IPS-18c (cell line): ENCODE measurements around the gene CERT1.
"Not testable (repeated sequence)": the region's sequence is repeated elsewhere in the genome, so short reads cannot be mapped to it uniquely, and the experiment has no call there.

Experiments used
- H3K4me3 ChIP-seq: 2 replicates; pipeline ENCODE4 v1.7.0; 2013; ENCODE audit warnings: low read depth, mild to moderate bottlenecking, low read length, moderate library complexity; ENCODE audit not compliant: insufficient read depth
- H3K9me3 ChIP-seq: one replicate; pipeline ENCODE4 v1.6.1; 2013; ENCODE audit warnings: mild to moderate bottlenecking, low read length, moderate library complexity; ENCODE audit not compliant: control insufficient read depth, insufficient read depth

Gene CERT1

GRCh38 chr5:75511435-75512382 is at the start of gene CERT1, which contains the start of gene POLK:
Gene CERT1, minus strand, starts transcription at chr5:75511629. Its CDS starts 422 bp downstream, at chr5:75511207.
Gene POLK, plus strand, starts transcription at chr5:75511891.
- H3K4me3 ChIP-seq = peak within 1 kb of the TSS; percentile 98
- H3K9me3 ChIP-seq = no peaks in the 10 kb centered on the region

DNA sequence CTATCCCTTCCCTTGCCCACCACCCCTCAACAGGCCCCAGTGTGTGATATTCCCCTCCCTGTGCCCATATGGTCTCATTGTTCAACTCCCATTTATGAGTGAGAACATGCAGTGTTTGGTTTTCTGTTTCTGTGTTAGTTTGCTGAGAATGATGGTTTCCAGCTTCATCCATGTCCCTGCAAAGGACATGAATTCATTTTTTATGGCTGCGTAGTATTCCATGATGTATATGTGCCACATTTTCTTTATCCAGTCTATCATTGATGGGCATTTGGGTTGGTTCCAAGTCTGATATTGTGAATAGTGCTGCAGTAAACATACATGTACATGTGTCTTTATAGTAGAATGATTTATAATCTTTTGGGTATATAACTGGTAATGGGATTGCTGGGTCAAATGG is 49.2 kb upstream of the CERT1 start:
- H3K4me3 ChIP-seq, H3K9me3 ChIP-seq: not testable (repeated sequence)

- Histone ChIP-seq H3K4me3 (no peak overlapping the region), H3K9me3 (no peaks in the 10 kb centered on the region)
Observed at GRCh38 chr5:75558981-75559632, 47.7 kb upstream of the CERT1 start.

- no peaks in the 10 kb centered on the region for H3K9me3 ChIP-seq
Observed at GRCh38 chr5:75558221-75558620, 46.8 kb upstream of the CERT1 start.

GRCh38 chr5:75553358-75553757 is 41.9 kb upstream of the CERT1 start:
- H3K9me3 ChIP-seq = no peaks in the 10 kb centered on the region

More at GRCh38 chr5:75558221-75558620, 46.8 kb upstream of the CERT1 start:
- H3K4me3 ChIP-seq = no peak overlapping the region

DNA sequence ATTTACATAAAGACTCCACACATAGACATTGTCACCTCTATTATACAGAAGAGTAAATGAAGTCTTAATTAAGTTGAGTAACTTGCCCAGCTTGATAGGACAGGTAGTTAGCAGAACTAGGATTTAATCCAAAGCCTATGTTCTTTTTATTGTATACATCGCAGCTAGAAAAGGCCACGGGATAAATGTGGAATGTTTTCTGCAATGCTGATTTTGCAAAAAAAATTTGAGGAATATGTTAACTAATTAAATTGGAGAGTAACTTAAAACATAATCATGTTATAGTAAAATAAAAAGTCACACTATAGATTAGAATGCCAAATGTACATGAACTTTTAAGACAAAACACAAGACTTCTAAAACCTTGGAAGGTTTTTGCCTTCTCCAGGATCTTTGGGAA is 41.3 kb upstream of the CERT1 start:
- H3K4me3 ChIP-seq = no peak overlapping the region
- H3K9me3 ChIP-seq = no peaks in the 10 kb centered on the region

More at GRCh38 chr5:75553358-75553757, 41.9 kb upstream of the CERT1 start:
- H3K4me3 ChIP-seq = no peak overlapping the region

DNA sequence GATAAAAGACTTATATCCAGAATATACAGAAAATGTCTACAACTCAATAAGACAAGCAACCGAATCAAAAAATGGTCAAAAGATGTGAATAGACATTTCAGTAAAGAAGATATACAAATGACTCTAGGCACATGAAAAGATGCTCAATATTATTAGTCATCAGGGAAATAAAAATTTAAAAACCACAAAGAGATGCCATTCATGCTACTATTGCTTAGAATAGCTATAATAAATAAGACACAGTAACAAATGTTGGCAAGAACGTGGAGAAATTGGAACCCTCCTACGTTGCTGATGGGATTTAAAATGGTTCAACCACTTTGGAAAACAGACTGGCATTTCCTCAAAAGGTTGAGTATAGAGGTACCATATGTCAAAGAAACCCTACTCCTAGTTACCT is 40.0 kb upstream of the CERT1 start:
- Histone ChIP-seq H3K4me3 (no peak overlapping the region), H3K9me3 (no peaks in the 10 kb centered on the region)

GRCh38 chr5:75550597-75550996 is 39.2 kb upstream of the CERT1 start:
- Histone ChIP-seq H3K9me3 (no peaks in the 10 kb centered on the region), H3K4me3 (no peak overlapping the region)

GRCh38 chr5:75547812-75548211 is 36.4 kb upstream of the CERT1 start:
- no peaks in the 10 kb centered on the region for H3K9me3 ChIP-seq

DNA sequence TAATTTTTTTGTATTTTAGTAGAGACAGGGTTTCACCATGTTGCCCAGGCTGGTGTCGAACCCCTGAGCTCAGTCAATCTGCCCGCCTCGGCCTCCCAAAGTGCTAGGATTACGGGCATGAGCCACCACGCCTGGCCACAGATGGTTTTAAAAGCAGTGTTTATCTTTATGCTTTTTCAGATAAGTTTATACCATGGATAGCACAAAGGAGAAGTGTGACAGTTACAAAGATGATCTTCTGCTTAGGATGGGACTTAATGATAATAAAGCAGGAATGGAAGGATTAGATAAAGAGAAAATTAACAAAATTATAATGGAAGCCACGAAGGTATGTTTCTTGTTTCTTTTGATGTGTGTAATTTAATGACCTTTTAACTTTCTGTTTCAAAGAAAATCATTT is 35.4 kb upstream of the CERT1 start:
- H3K4me3 ChIP-seq = no peak overlapping the region
- no peaks in the 10 kb centered on the region for H3K9me3 ChIP-seq

More at GRCh38 chr5:75547812-75548211, 36.4 kb upstream of the CERT1 start:
- no peak overlapping the region for H3K4me3 ChIP-seq

GRCh38 chr5:75545131-75545530 is 33.7 kb upstream of the CERT1 start:
- no peak overlapping the region for H3K4me3 ChIP-seq
- H3K9me3 ChIP-seq = no peaks in the 10 kb centered on the region

DNA sequence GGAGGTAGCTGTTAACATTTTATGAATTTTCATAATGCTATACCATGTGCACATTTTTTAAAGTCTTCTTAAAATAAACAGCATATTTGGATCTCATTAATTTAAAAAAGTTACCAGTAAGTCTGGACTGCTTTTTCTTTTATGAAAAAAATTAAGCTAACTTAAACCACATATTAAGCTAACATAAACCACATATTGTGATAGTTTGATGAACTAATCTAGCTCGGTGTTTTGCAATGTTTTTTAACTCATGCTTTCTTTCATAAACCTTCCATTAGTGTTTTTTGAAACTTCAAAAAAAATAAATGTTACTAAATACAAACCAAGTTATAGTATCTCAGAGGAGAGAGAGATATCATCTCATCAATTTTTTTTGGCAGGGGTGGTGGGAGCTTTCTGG is 26.8 kb upstream of the CERT1 start:
- Histone ChIP-seq H3K9me3 (no peaks in the 10 kb centered on the region), H3K4me3 (no peak overlapping the region)

GRCh38 chr5:75536694-75537360 is 25.4 kb upstream of the CERT1 start:
- Histone ChIP-seq H3K4me3 (no peak overlapping the region), H3K9me3 (no peaks in the 10 kb centered on the region)

GRCh38 chr5:75536147-75536546 is 24.7 kb upstream of the CERT1 start:
- Histone ChIP-seq H3K4me3 (no peak overlapping the region), H3K9me3 (no peaks in the 10 kb centered on the region)

DNA sequence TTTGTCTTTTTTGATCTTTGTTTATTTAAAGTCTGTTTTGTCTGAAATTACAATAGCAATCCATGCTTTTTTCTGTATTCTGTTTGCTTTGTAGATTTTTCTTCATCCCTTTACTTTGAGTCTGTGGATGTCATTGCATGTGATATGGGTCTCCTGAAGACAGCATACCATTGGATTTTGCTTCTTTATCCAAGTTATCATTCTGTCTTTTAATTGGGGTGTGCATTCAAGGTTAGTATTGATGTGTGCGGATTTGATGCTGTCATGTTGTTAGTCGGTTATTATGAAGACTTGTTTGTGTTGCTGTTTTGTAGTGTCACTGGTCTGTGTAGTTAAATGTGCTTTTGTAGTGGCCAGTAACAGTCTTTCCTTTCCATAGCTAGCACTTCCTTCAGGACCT is 23.3 kb upstream of the CERT1 start:
- Histone ChIP-seq H3K4me3 (no peak overlapping the region), H3K9me3 (no peaks in the 10 kb centered on the region)

- not testable (repeated sequence) for H3K9me3 ChIP-seq, H3K4me3 ChIP-seq
Observed at GRCh38 chr5:75533716-75534115, 22.3 kb upstream of the CERT1 start.

GRCh38 chr5:75532190-75532589 is 20.8 kb upstream of the CERT1 start:
- Histone ChIP-seq H3K4me3 (no peak overlapping the region), H3K9me3 (no peaks in the 10 kb centered on the region)

DNA sequence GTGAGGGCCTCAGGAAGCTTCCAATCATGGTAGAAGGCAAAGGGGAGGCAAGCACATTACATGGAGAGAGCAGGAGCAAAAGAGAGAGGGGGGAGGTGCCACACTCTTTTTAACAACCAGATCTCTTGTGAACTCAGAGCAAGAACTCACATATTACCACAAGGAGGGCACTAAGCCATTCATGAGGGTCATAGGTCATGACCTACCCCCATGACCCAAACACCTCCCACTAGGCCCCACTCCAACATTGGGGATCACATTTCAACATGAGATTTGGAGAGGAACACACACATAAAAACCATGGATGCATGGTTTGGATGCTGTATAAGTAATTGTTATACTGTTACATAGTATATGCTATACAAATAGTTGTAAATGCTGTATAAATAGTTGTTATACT is 17.8 kb upstream of the CERT1 start:
- no peak overlapping the region for H3K4me3 ChIP-seq

More for the DNA sequence above, 17.8 kb upstream of the CERT1 start:
- no peaks in the 10 kb centered on the region for H3K9me3 ChIP-seq
